H1 (cell line): ENCODE results near the gene FBLN5. TPM values are rescaled to one million over a fixed set of nuclear protein-coding genes. Genes with fewer than 3 reads are reported as not detected.

Source experiments
- CTCF ChIA-PET: fragments of 300-600 bp; sonication (Branson Sonifier 250); formaldehyde crosslinking; loops from one replicate; lab custom pipeline; 2021; ENCODE audit not compliant: partially characterized antibody; lab: Charles Lee
- POLR2A ChIA-PET: fragments of 300-600 bp; sonication (Branson Sonifier 250); formaldehyde crosslinking; loops from one replicate; lab custom pipeline; 2021; ENCODE audit warnings: inconsistent platforms; ENCODE audit not compliant: partially characterized antibody; lab: Charles Lee
- DNase-seq, 2 experiments: peaks; one replicate each; pipeline versions ENCODE4 v3.0.0 to v3.0.0-alpha.2; 2010 to 2022; ENCODE audit warnings: low spot score in 2 of 2, low read depth in 1 of 2, mixed read lengths in 1 of 2
- FAIRE-seq: peaks from 2 replicates; lab custom pipeline; 2011; peaks lifted over from hg19 to GRCh38; lab: Jason Lieb, UNC
- H2AFZ ChIP-seq: 2 replicates; pipeline ENCODE4 v1.8.1; 2012; ENCODE audit warnings: low read length, inconsistent platforms
- H2AK5ac ChIP-seq: 2 replicates; pipeline ENCODE4 v1.6.1; 2013; ENCODE audit warnings: low read depth, low read length
- H2BK120ac ChIP-seq: replicated peaks from 2 replicates; pipeline ENCODE3; 2013; ENCODE audit warnings: low read depth, low read length, inconsistent platforms
- H2BK12ac ChIP-seq: 2 replicates; pipeline ENCODE4 v1.6.1; 2013; ENCODE audit warnings: low read depth, low read length
- H2BK15ac ChIP-seq: 2 replicates; pipeline ENCODE4 v1.6.1; 2013; ENCODE audit warnings: low read length
- H2BK20ac ChIP-seq: 2 replicates; pipeline ENCODE4 v1.6.1; 2013; ENCODE audit warnings: low read length
- H2BK5ac ChIP-seq: 2 replicates; pipeline ENCODE4 v1.6.1; 2013; ENCODE audit warnings: low read depth, low read length
- H3K14ac ChIP-seq: 2 replicates; pipeline ENCODE4 v1.6.1; 2013; ENCODE audit warnings: inconsistent platforms; ENCODE audit not compliant: insufficient read length
- H3K18ac ChIP-seq: 2 replicates; pipeline ENCODE4 v1.6.1; 2013; ENCODE audit warnings: low read length; ENCODE audit errors: extremely low read depth
- H3K23ac ChIP-seq: 2 replicates; pipeline ENCODE4 v1.6.1; 2013; ENCODE audit warnings: inconsistent platforms; ENCODE audit not compliant: insufficient read length
- H3K23me2 ChIP-seq: 2 replicates; pipeline ENCODE4 v1.6.1; 2013; ENCODE audit warnings: low read depth, low read length
- H3K27ac ChIP-seq: 2 replicates; pipeline ENCODE4 v1.6.1; 2011; ENCODE audit warnings: low read depth, low read length, inconsistent platforms
- H3K27me3 ChIP-seq, 4 experiments: replicated peaks in 1 of 4; 1 replicate in 1 of 4; 2 replicates in 3 of 4; pipeline versions ENCODE4 v1.6.1 to v1.8.1; 2011 to 2013; ENCODE audit warnings: low read length in 3 of 4, mild to moderate bottlenecking in 3 of 4, inconsistent platforms in 2 of 4, mixed read lengths in 2 of 4, moderate library complexity in 1 of 4; ENCODE audit not compliant: control insufficient read depth in 3 of 4, insufficient read depth in 3 of 4; ENCODE audit errors: extremely low read depth in 1 of 4
- H3K36me3 ChIP-seq, 4 experiments: 2 replicates each; pipeline versions ENCODE4 v1.6.1 to v1.8.1; 2011 to 2013; ENCODE audit warnings: mild to moderate bottlenecking in 4 of 4, low read length in 3 of 4, moderate library complexity in 2 of 4, control low read depth in 1 of 4, inconsistent platforms in 1 of 4; ENCODE audit not compliant: insufficient read depth in 4 of 4, control insufficient read depth in 2 of 4
- H3K4ac ChIP-seq: replicated peaks from 2 replicates; pipeline ENCODE3; 2013; ENCODE audit warnings: low read length, low read depth, mixed read lengths, inconsistent platforms; ENCODE audit not compliant: insufficient read length
- H3K4me1 ChIP-seq, 4 experiments: replicated peaks in 1 of 4; 1 replicate in 1 of 4; 2 replicates in 3 of 4; pipeline versions ENCODE4 v1.6.1 to v1.8.1; 2011 to 2013; ENCODE audit warnings: low read length in 3 of 4, inconsistent platforms in 2 of 4, mixed read lengths in 1 of 4; ENCODE audit not compliant: insufficient read depth in 4 of 4, control insufficient read depth in 3 of 4
- H3K4me2 ChIP-seq, 2 experiments: 2 replicates each; pipeline versions ENCODE4 v1.6.1 to v1.8.1; 2011 to 2013; ENCODE audit warnings: low read depth in 2 of 2, low read length in 2 of 2, control low read depth in 1 of 2, inconsistent platforms in 1 of 2, mild to moderate bottlenecking in 1 of 2; ENCODE audit not compliant: insufficient read depth in 1 of 2
- H3K4me3 ChIP-seq, 4 experiments: fragments of 200-600, 300-600 bp in 1 of 4; sonication (generic), shearing (Covaris generic), sonication (Bioruptor Twin) in 1 of 4; 2 replicates each; pipeline versions ENCODE4 v1.5.1 to v1.8.1; 2011 to 2016; ENCODE audit warnings: low read length in 4 of 4, low read depth in 3 of 4, control low read depth in 2 of 4, inconsistent platforms in 2 of 4, mild to moderate bottlenecking in 2 of 4, mixed read lengths in 1 of 4, moderate library complexity in 1 of 4; ENCODE audit not compliant: insufficient read depth in 2 of 4; ENCODE audit errors: extremely low read depth in 1 of 4
- H3K56ac ChIP-seq: replicated peaks from 2 replicates; pipeline ENCODE3; 2013; ENCODE audit warnings: low read depth, mild to moderate bottlenecking, mixed read lengths, low read length, inconsistent platforms; ENCODE audit not compliant: insufficient read length
- H3K79me1 ChIP-seq: 2 replicates; pipeline ENCODE4 v1.6.1; 2013; ENCODE audit warnings: low read depth, low read length, control low read depth
- H3K79me2 ChIP-seq, 2 experiments: 2 replicates each; pipeline versions ENCODE4 v1.6.1 to v1.8.1; 2012 to 2013; ENCODE audit warnings: low read length in 2 of 2, mild to moderate bottlenecking in 2 of 2, inconsistent platforms in 1 of 2; ENCODE audit not compliant: insufficient read depth in 2 of 2, control insufficient read depth in 1 of 2
- H3K9ac ChIP-seq, 4 experiments: replicated peaks in 1 of 4; 1 replicate in 1 of 4; 2 replicates in 3 of 4; pipeline versions ENCODE4 v1.6.1 to v1.8.1; 2011 to 2013; ENCODE audit warnings: low read depth in 3 of 4, low read length in 3 of 4, control low read depth in 2 of 4, mild to moderate bottlenecking in 2 of 4, moderate library complexity in 2 of 4, inconsistent platforms in 1 of 4; ENCODE audit errors: extremely low read depth in 1 of 4
- H3K9me3 ChIP-seq, 2 experiments: 2 replicates each; pipeline versions ENCODE4 v1.6.1 to v1.8.1; 2012 to 2013; ENCODE audit warnings: mild to moderate bottlenecking in 2 of 2, moderate library complexity in 2 of 2, control low read depth in 1 of 2, inconsistent platforms in 1 of 2, low read depth in 1 of 2, low read length in 1 of 2, mixed read lengths in 1 of 2; ENCODE audit not compliant: insufficient read depth in 2 of 2
- H4K20me1 ChIP-seq, 2 experiments: replicated peaks in 1 of 2; 2 replicates each; pipeline versions ENCODE3 to v1.8.1; 2011 to 2013; ENCODE audit warnings: inconsistent platforms in 2 of 2, low read length in 2 of 2, mild to moderate bottlenecking in 1 of 2; ENCODE audit not compliant: insufficient read depth in 2 of 2, control insufficient read depth in 1 of 2
- H4K5ac ChIP-seq: 2 replicates; pipeline ENCODE4 v1.6.1; 2013; ENCODE audit warnings: low read length, low read depth, mixed read lengths, inconsistent platforms; ENCODE audit not compliant: insufficient read length
- H4K8ac ChIP-seq: 2 replicates; pipeline ENCODE4 v1.8.0; 2013; ENCODE audit warnings: mild to moderate bottlenecking, moderate library complexity, low read length, inconsistent platforms; ENCODE audit not compliant: insufficient read depth; ENCODE audit errors: extremely low read depth
- H4K91ac ChIP-seq: replicated peaks from 2 replicates; pipeline ENCODE3; 2013; ENCODE audit warnings: low read length, mixed read lengths, inconsistent platforms; ENCODE audit not compliant: insufficient read length
- CTCF ChIP-seq, 3 experiments: IDR thresholded peaks; 1 replicate in 2 of 3; 2 replicates in 1 of 3; pipeline versions ENCODE4 v1.5.1 to v1.6.1; 2011; ENCODE audit warnings: low read length in 3 of 3, mild to moderate bottlenecking in 3 of 3, inconsistent platforms in 2 of 3, low read depth in 1 of 3, moderate library complexity in 1 of 3; ENCODE audit not compliant: insufficient read depth in 1 of 3; ENCODE audit errors: control extremely low read depth in 1 of 3
- GABPA ChIP-seq: IDR thresholded peaks from 2 replicates; pipeline ENCODE4 v1.6.1; 2011; ENCODE audit warnings: mild to moderate bottlenecking, low read length, moderate library complexity, borderline replicate concordance; ENCODE audit not compliant: insufficient read depth
- MAX ChIP-seq: IDR thresholded peaks from 2 replicates; pipeline ENCODE4 v1.6.1; 2012; ENCODE audit warnings: inconsistent platforms
- POU5F1 ChIP-seq: IDR thresholded peaks from 2 replicates; pipeline ENCODE4 v1.6.1; 2011; ENCODE audit warnings: low read depth, mild to moderate bottlenecking, low read length, moderate library complexity
- RAD21 ChIP-seq, 2 experiments: IDR thresholded peaks in 1 of 2; conservative IDR thresholded peaks in 1 of 2; 2 replicates each; pipeline ENCODE4 v1.6.1; 2011; ENCODE audit warnings: low read depth in 2 of 2, low read length in 2 of 2, improper control_type of control experiment in 1 of 2, inconsistent platforms in 1 of 2, mild to moderate bottlenecking in 1 of 2, moderate library complexity in 1 of 2
- RBBP5 ChIP-seq: IDR thresholded peaks from 2 replicates; pipeline ENCODE4 v1.7.1; 2012; ENCODE audit warnings: low read depth, mild to moderate bottlenecking, inconsistent platforms, low read length, moderate library complexity, borderline replicate concordance
- SIN3A ChIP-seq, 2 experiments: IDR thresholded peaks in 1 of 2; conservative IDR thresholded peaks in 1 of 2; 2 replicates each; pipeline ENCODE4 v1.6.1; 2011 to 2012; ENCODE audit warnings: low read length in 2 of 2, improper control_type of control experiment in 1 of 2, low read depth in 1 of 2, mild to moderate bottlenecking in 1 of 2
- YY1 ChIP-seq: IDR thresholded peaks from 2 replicates; pipeline ENCODE4 v1.6.1; 2011; ENCODE audit warnings: low read depth, mild to moderate bottlenecking, low read length
- WGBS, 2 experiments: shearing (Covaris generic) in 1 of 2; methylation state at CpG; one replicate each; pipeline versions ENCODE4 v1.1.6 to v1.1.7; 2013 to 2015; ENCODE audit warnings: low lambda C conversion rate in 2 of 2, mixed read lengths in 2 of 2, inconsistent platforms in 1 of 2, low coverage in 1 of 2, missing lambda C conversion rate in 1 of 2; ENCODE audit not compliant: insufficient replicate concordance in 2 of 2, insufficient coverage in 1 of 2, insufficient read length in 1 of 2; ENCODE audit errors: extremely low coverage in 1 of 2, missing lambda C conversion rate in 1 of 2; 5-methylcytosine and 5-hydroxymethylcytosine counted together
- polyA plus RNA-seq, 7 experiments: library from polyadenylated mRNA; depleted of rRNA in 3 of 7; stranded (reverse) in 5 of 7; unstranded in 2 of 7; fragments of >200 nt in 5 of 7; fragments of 200-250 nt in 2 of 7; gene quantifications; 1 replicate in 5 of 7; 2 replicates in 1 of 7; 4 replicates in 1 of 7; pipeline versions ENCODE4 v1.2.1 to v1.2.3, GENCODE V29; 2011 to 2013; ENCODE audit warnings: missing spikeins in 2 of 7, mixed read lengths in 2 of 7
- total RNA-seq: library from RNA; stranded (reverse); fragmentation: NEBNext Ultra II Directional; extraction: Animal tissue kit (Norgen Biotek cat#: 25700); gene quantifications from 2 replicates; pipeline ENCODE4 v1.2.1, GENCODE V29; 2021

FBLN5 gene
- total and polyA plus RNA-seq, 2 of the 8 experiments (the other 6 are each of a cell fraction or from before 2014, with no cell fraction given) = 0.88 to 3.5 TPM

- no peak overlapping the region for H3K27ac ChIP-seq
- POLR2A ChIA-PET = interaction anchor here (0.6 to 1.0 kb wide), 2 partner anchors 17 to 21 kb away, joined by 3 read pairs; no protein-coding TSS in a partner anchor
- WGBS, 2 experiments = 86% methylated on average over 13 of the region's 13 CpGs; no CpG with 5 or more reads in 1 of the 2 experiments
- H2BK12ac ChIP-seq = no peak overlapping the region
- no peak overlapping the region for H3K4me2 ChIP-seq
- H2BK15ac ChIP-seq = no peak overlapping the region
- no peak overlapping the region for H4K5ac ChIP-seq
- no peaks in the 10 kb centered on the region for H3K23me2 ChIP-seq
- no peaks in the 10 kb centered on the region for H3K79me1 ChIP-seq
- no peak overlapping the region for H4K91ac ChIP-seq
- no peaks in the 10 kb centered on the region for H4K20me1 ChIP-seq
- H3K79me2 ChIP-seq = no peaks in the 10 kb centered on the region
- H3K4ac ChIP-seq = no peak overlapping the region
- no peak overlapping the region for H2BK5ac ChIP-seq
- H3K4me1 ChIP-seq = 0 out of 7 replicates have a peak, but pooled peaks cover 0 to under 1% (median 0%) of the 10 kb centered on the region in 4 experiments
- H3K56ac ChIP-seq = no peak overlapping the region
- peak in 1 of 2 experiments; percentile 48 for DNase-seq
- H3K18ac ChIP-seq = no peak overlapping the region
- H3K9me3 ChIP-seq = no peaks in the 10 kb centered on the region
- H3K36me3 ChIP-seq = no peaks in the 10 kb centered on the region
- CTCF ChIA-PET = interaction anchor here (0.6 to 1.7 kb wide), 13 partner anchors 13 to 574 kb away, joined by 3 to 8 read pairs (median 4); no protein-coding TSS in a partner anchor
- no peak overlapping the region for H2AK5ac ChIP-seq
- no peak overlapping the region for H3K23ac ChIP-seq
- H2BK20ac ChIP-seq = no peak overlapping the region
- H2AFZ ChIP-seq = no peak overlapping the region
- no peak for FAIRE-seq
- H3K14ac ChIP-seq = no peak overlapping the region
- H4K8ac ChIP-seq = no peak overlapping the region
- H3K4me3 ChIP-seq = no peak overlapping the region
- H3K9ac ChIP-seq = no peak overlapping the region
- H3K27me3 ChIP-seq = no peaks in the 10 kb centered on the region
- no peak overlapping the region for H2BK120ac ChIP-seq
- TF ChIP-seq YY1 (no peak), POU5F1 (no peak), MAX (no peak), SIN3A (conservative IDR thresholded peaks at IDR 0.05 in 1 of 2, IDR thresholded peaks at IDR 0.05 in 1 of 2; ENCODE audit: low read depth in 1 of 2, low read length in 2 of 2) (no peak), RBBP5 (no peak), RAD21 (IDR thresholded peaks at IDR 0.05 in 1 of 2, conservative IDR thresholded peaks at IDR 0.05 in 1 of 2; ENCODE audit: low read depth in 2 of 2, low read length in 2 of 2) (peak in 1 of 2 experiments; percentile 41; a peak in 3 of 4 replicates), GABPA (no peak), CTCF (IDR thresholded peaks at IDR 0.05; ENCODE audit: control extremely low read depth in 1 of 3, insufficient read depth in 1 of 3, low read depth in 1 of 3, low read length in 3 of 3) (peak in 2 of 3 experiments; percentile 15 to 23; a peak in 1 of 4 replicates)
These were observed 22.3 kb downstream of the FBLN5 start for GRCh38 chr14:91925001-91925726.
